B cell (primary cell): ENCODE measurements around the gene BRSK1. TPM values are rescaled to one million over a fixed set of nuclear protein-coding genes. Genes with fewer than 3 reads are reported as not detected.

Source experiments
- ATAC-seq: fragments of 200-7000 bp; cut with Tn5 transposase; one replicate; pipeline ENCODE4 v1.10.0; 2021; ENCODE audit warnings: low read depth, mild to moderate bottlenecking, moderate number of reproducible peaks, moderate library complexity
- CTCF ChIA-PET: fragments of 350-600 bp; sonication (Branson Sonifier 250); formaldehyde crosslinking; loops from one replicate; lab custom pipeline; 2021; ENCODE audit warnings: antibody characterized with exemption, inconsistent platforms; lab: Charles Lee
- POLR2A ChIA-PET: fragments of 350-600 bp; sonication (Branson Sonifier 250); formaldehyde crosslinking; loops from one replicate; lab custom pipeline; 2021; ENCODE audit warnings: antibody characterized with exemption; lab: Charles Lee
- DNase-seq: peaks from one replicate; pipeline ENCODE4 v3.0.0; 2013
- H2AFZ ChIP-seq: 2 replicates; pipeline ENCODE4 v1.6.1; 2012; ENCODE audit warnings: mild to moderate bottlenecking, low read depth, low read length; ENCODE audit not compliant: insufficient read depth, poor library complexity, severe bottlenecking
- H3K27ac ChIP-seq, 2 donors: 1 replicate in 1 of 2; 2 replicates in 1 of 2; pipeline ENCODE4 v1.5.1; 2012 to 2013; ENCODE audit warnings: low read length in 2 of 2, mild to moderate bottlenecking in 2 of 2, moderate library complexity in 1 of 2
- H3K27me3 ChIP-seq, 4 experiments: fragments of 200-600 bp in 1 of 4; sonication (generic) in 1 of 4; replicated peaks in 1 of 4; 1 replicate in 2 of 4; 2 replicates in 2 of 4; pipeline versions ENCODE4 v1.6.1 to v1.7.0; 2013 to 2016; ENCODE audit warnings: low read length in 3 of 4, mild to moderate bottlenecking in 2 of 4, mixed read lengths in 1 of 4, moderate library complexity in 1 of 4; ENCODE audit not compliant: insufficient read depth in 4 of 4, control insufficient read depth in 3 of 4; ENCODE audit errors: control extremely low read depth in 1 of 4
- H3K36me3 ChIP-seq, 2 experiments: replicated peaks in 1 of 2; 1 replicate in 1 of 2; 2 replicates in 1 of 2; pipeline versions ENCODE4 v1.6.1 to v1.7.1; 2013; ENCODE audit warnings: low read length in 1 of 2; ENCODE audit not compliant: insufficient read depth in 2 of 2, control insufficient read depth in 1 of 2; ENCODE audit errors: control extremely low read depth in 1 of 2, extremely low read depth in 1 of 2
- H3K4me1 ChIP-seq, 2 donors: fragments of 200-600 bp in 1 of 2; sonication (generic) in 1 of 2; 1 replicate in 1 of 2; 2 replicates in 1 of 2; pipeline versions ENCODE4 v1.5.1 to v1.6.1; 2013 to 2017; ENCODE audit warnings: low read length in 2 of 2; ENCODE audit not compliant: control insufficient read depth in 2 of 2, insufficient read depth in 2 of 2
- H3K4me2 ChIP-seq: replicated peaks from 2 replicates; pipeline ENCODE3; 2012; ENCODE audit warnings: mild to moderate bottlenecking, low read depth, low read length; ENCODE audit not compliant: poor library complexity, severe bottlenecking
- H3K4me3 ChIP-seq, 5 experiments: fragments of 200-600 bp in 1 of 5; sonication (generic) in 1 of 5; 1 replicate in 3 of 5; 2 replicates in 2 of 5; pipeline versions ENCODE4 v1.5.1 to v1.7.0; 2011 to 2016; ENCODE audit warnings: low read length in 4 of 5, mild to moderate bottlenecking in 4 of 5, low read depth in 2 of 5, control low read depth in 1 of 5, moderate library complexity in 1 of 5; ENCODE audit not compliant: insufficient read depth in 1 of 5; ENCODE audit errors: control extremely low read depth in 1 of 5, extremely low read depth in 1 of 5
- H3K79me2 ChIP-seq: fragments of 200-600 bp; sonication (generic); one replicate; pipeline ENCODE4 v1.6.0; 2016; ENCODE audit warnings: low read length; ENCODE audit not compliant: control insufficient read depth, insufficient read depth
- H3K9ac ChIP-seq: fragments of 200-600 bp; sonication (generic); 2 replicates; pipeline ENCODE4 v1.6.1; 2017; ENCODE audit warnings: mild to moderate bottlenecking, low read length, moderate library complexity
- H3K9me3 ChIP-seq, 3 donors: one replicate each; pipeline versions ENCODE4 v1.6.1 to v1.7.1; 2013; ENCODE audit warnings: low read length in 2 of 3; ENCODE audit not compliant: control insufficient read depth in 2 of 3, insufficient read depth in 1 of 3; ENCODE audit errors: control extremely low read depth in 1 of 3
- H4K20me1 ChIP-seq: 2 replicates; pipeline ENCODE4 v1.6.0; 2012; ENCODE audit warnings: mild to moderate bottlenecking, low read length; ENCODE audit not compliant: insufficient read depth, control insufficient read depth, poor library complexity, severe bottlenecking
- H3K27ac Mint-ChIP-seq: one replicate; pipeline ENCODE4 v1.8.0; 2021; ENCODE audit warnings: mixed read lengths
- H3K27me3 Mint-ChIP-seq: one replicate; pipeline ENCODE4 v1.8.0; 2021; ENCODE audit warnings: mixed read lengths
- H3K4me1 Mint-ChIP-seq: one replicate; pipeline ENCODE4 v1.8.0; 2021; ENCODE audit warnings: mixed read lengths
- H3K4me3 Mint-ChIP-seq: one replicate; pipeline ENCODE4 v1.8.0; 2021; ENCODE audit warnings: mixed read lengths
- H3K9me3 Mint-ChIP-seq: one replicate; pipeline ENCODE4 v1.8.0; 2022; ENCODE audit warnings: mixed read lengths; ENCODE audit not compliant: insufficient read depth
- CTCF ChIP-seq: fragments of 200-600 bp; IDR thresholded peaks from one replicate; pipeline ENCODE4 v1.8.0; 2022; ENCODE audit warnings: antibody characterized with exemption, mild to moderate bottlenecking
- EZH2 ChIP-seq: IDR thresholded peaks from 2 replicates; pipeline ENCODE4 v1.6.1; 2012; ENCODE audit warnings: borderline replicate concordance, low read depth, mild to moderate bottlenecking, moderate library complexity, low read length; ENCODE audit not compliant: insufficient read depth, poor library complexity, severe bottlenecking
- WGBS: methylation state at CpG from one replicate; pipeline ENCODE4 v1.1.5; 2013; ENCODE audit warnings: missing lambda C conversion rate; ENCODE audit not compliant: insufficient coverage; 5-methylcytosine and 5-hydroxymethylcytosine counted together
- intact Hi-C: fragments of 100-400 bp; cut with micrococcal nuclease; formaldehyde crosslinking; loops from one replicate; pipeline ENCODE4 v1.10.0; 2022
- polyA plus RNA-seq: library from polyadenylated mRNA; depleted of rRNA; stranded (reverse); fragments of >200 nt; gene quantifications from 2 replicates; pipeline ENCODE4 v1.2.3, GENCODE V29; 2012
- total RNA-seq, 2 donors: library from RNA; stranded (reverse); fragments of 120-200 nt in 1 of 2; gene quantifications; 1 replicate in 1 of 2; 2 replicates in 1 of 2; pipeline versions ENCODE4 v1.2.3 to v1.2.4, GENCODE V29; 2013 to 2022

The BRSK1 gene
- total and polyA plus RNA-seq, 2 donors (not counting 1 experiment from before 2014, with no cell fraction given) = 0.94 to 1.4 TPM

- Histone ChIP-seq H2AFZ (peak overlapping the region; percentile 68), H3K9ac (peak overlapping the region; percentile 64), H3K4me3 (peak overlapping the region; percentile 63 to 83 (median 71)), H3K27me3 (peaks cover 0 to 9% (median 3%) of the 10 kb centered on the region in 4 experiments), H4K20me1 (peaks cover 15% of the 10 kb centered on the region), H3K79me2 (peaks cover 5% of the 10 kb centered on the region), H3K4me2 (peak overlapping the region; percentile 77), H3K36me3 (peaks cover 0 to 10% of the 10 kb centered on the region in 2 experiments), H3K27ac (peak overlapping the region; percentile 82 to 96), H3K4me1 (peaks cover 60 to 77% of the 10 kb centered on the region in 2 donors), H3K9me3 (peaks cover 0 to 4% (median 0%) of the 10 kb centered on the region in 3 donors)
- WGBS = 23% methylated on average over 15 of the region's 23 CpGs
- no peak for DNase-seq
- no peak for TF ChIP-seq EZH2
- TF ChIP-seq CTCF = no peak
- ChIA-PET POLR2A (interaction anchor here (0.6 to 4.5 kb wide), 4 partner anchors 20 to 355 kb away, joined by 3 to 44 read pairs (median 14); partner anchors contain the start of genes KMT5C and PPP6R1), CTCF (interaction anchor here (1.0 to 8.9 kb wide), 7 partner anchors 12 to 238 kb away, joined by 3 to 56 read pairs (median 5); partner anchors contain the start of gene TMEM238)
- H3K4me1 Mint-ChIP-seq = peaks cover 73% of the 10 kb centered on the region
- intact Hi-C loops = no loop called here
- H3K4me3 Mint-ChIP-seq = peak overlapping the region; percentile 99
- peak overlapping the region; percentile 99 for H3K27ac Mint-ChIP-seq
- peaks cover 7% of the 10 kb centered on the region for H3K27me3 Mint-ChIP-seq
- no peaks in the 10 kb centered on the region for H3K9me3 Mint-ChIP-seq
- ATAC-seq = no peak
Observed at GRCh38 chr19:55279340-55279739, 4.5 kb upstream of the BRSK1 start.
